Measurements from ENCODE around the gene COL5A3.

The COL5A3 gene

GRCh38 chr19:9986787-9987281 lies 23.5 kb downstream of the COL5A3 start:
- TF ChIP-seq CTCF (IDR thresholded peaks at IDR 0.05; ENCODE audit: insufficient read depth, low read depth, low read length, missing control alignments), result no peak
- H3K4me3 ChIP-seq (ENCODE audit: low read length), result no peak overlapping the region
- DNase-seq (ENCODE audit: low read depth), result no peak

- H3K4me3 ChIP-seq (ENCODE audit: low read length), result no peak overlapping the region
- no peak for TF ChIP-seq CTCF (IDR thresholded peaks at IDR 0.05; ENCODE audit: insufficient read depth, low read depth, low read length, missing control alignments)
- DNase-seq (ENCODE audit: low read depth), result no peak
Measured at GRCh38 chr19:9981406-9982260, 28.7 kb downstream of the COL5A3 start.

DNA sequence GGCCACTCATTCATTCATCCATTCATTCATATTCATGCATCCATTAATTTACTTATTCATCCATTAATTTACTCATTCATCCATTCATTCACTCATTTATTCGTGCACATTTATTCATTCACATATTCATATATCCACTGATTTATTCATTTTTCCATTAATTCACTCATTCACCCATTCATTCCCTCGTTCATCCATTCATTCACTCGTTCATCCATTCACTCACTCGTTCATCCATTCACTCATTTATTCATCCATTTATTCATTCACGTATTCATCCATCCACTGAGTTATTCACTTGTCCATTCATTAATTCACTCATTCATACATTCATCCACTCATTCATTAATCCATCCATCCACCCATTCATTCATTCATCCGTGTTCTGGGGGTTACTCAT lies 38.2 kb downstream of the COL5A3 start:
- DNase-seq (ENCODE audit: low read depth), result no peak
- H3K4me3 ChIP-seq (ENCODE audit: low read length), result no peak overlapping the region
- no peak for TF ChIP-seq CTCF (IDR thresholded peaks at IDR 0.05; ENCODE audit: insufficient read depth, low read depth, low read length, missing control alignments)

DNA sequence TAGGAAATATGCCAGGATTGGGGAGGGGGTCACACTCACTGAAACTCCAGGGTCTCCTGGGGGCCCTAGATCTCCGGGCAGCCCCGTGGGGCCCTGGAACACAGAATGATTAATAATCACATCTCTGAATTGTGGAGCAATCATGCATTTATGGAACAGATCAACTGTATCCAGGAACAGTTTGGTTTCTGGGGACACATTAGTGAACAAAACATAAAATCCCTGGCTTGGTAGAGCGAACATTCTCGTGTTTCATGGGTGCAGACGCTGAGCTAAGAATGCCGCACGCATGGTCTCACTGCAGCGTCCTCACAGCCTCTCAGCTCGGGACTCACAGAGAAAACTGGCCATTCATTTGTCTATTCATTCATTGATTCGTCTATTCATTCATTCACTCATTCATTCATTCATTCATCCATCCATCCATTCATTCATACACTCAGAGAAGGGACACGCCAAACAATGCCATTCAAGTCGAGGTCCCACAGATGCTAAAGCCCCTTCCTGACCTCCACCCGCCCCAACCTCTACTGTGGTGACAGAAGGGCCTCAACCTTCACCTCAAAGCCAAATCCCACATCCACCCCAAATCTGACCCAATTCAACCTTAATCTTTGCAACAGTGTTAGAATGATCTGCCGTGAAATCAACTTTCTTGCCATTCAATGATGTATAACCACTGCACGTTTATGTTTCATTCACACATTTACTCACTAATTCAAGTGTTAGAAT lies 39.0 kb downstream of the COL5A3 start:
- DNase-seq (ENCODE audit: low read depth), result no peak
- TF ChIP-seq CTCF (IDR thresholded peaks at IDR 0.05; ENCODE audit: insufficient read depth, low read depth, low read length, missing control alignments), result no peak
- H3K4me3 ChIP-seq (ENCODE audit: low read length), result no peak overlapping the region

- no peak for DNase-seq (ENCODE audit: low read depth)
- TF ChIP-seq CTCF (IDR thresholded peaks at IDR 0.05; ENCODE audit: insufficient read depth, low read depth, low read length, missing control alignments), result no peak
- no peak overlapping the region for H3K4me3 ChIP-seq (ENCODE audit: low read length)
Measured at GRCh38 chr19:9970481-9970880, 39.8 kb downstream of the COL5A3 start.

- DNase-seq (ENCODE audit: low read depth), result no peak
- TF ChIP-seq CTCF (IDR thresholded peaks at IDR 0.05; ENCODE audit: insufficient read depth, low read depth, low read length, missing control alignments), result no peak
- H3K4me3 ChIP-seq (ENCODE audit: low read length), result no peak overlapping the region
Measured at GRCh38 chr19:9969688-9969975, 40.7 kb downstream of the COL5A3 start.

Measured in epithelial cell of esophagus (primary cell).